ENCODE data around the gene EPS15. TPM values are rescaled to one million over a fixed set of nuclear protein-coding genes. Genes with fewer than 3 reads are reported as not detected.

Gene EPS15
- total RNA-seq, 4 donors from 2014 or later: 43.8 to 74.0 (median 59.9) TPM

- intact Hi-C loops (cut with DNase I; ENCODE audit: low total_unique reads): no loop called here
- no peak overlapping the region for H3K27ac ChIP-seq
- H3K4me3 ChIP-seq: no peak overlapping the region
- peaks cover 0 to 8% (median 5%) of the 10 kb centered on the region in 4 donors for H3K4me1 ChIP-seq
- TF ChIP-seq, protein P1, sequence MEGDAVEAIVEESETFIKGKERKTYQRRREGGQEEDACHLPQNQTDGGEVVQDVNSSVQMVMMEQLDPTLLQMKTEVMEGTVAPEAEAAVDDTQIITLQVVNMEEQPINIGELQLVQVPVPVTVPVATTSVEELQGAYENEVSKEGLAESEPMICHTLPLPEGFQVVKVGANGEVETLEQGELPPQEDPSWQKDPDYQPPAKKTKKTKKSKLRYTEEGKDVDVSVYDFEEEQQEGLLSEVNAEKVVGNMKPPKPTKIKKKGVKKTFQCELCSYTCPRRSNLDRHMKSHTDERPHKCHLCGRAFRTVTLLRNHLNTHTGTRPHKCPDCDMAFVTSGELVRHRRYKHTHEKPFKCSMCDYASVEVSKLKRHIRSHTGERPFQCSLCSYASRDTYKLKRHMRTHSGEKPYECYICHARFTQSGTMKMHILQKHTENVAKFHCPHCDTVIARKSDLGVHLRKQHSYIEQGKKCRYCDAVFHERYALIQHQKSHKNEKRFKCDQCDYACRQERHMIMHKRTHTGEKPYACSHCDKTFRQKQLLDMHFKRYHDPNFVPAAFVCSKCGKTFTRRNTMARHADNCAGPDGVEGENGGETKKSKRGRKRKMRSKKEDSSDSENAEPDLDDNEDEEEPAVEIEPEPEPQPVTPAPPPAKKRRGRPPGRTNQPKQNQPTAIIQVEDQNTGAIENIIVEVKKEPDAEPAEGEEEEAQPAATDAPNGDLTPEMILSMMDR (IDR thresholded peaks at IDR 0.05): no peak
- TF ChIP-seq POLR2A (IDR thresholded peaks at IDR 0.05) (no peak), EP300 (IDR thresholded peaks at IDR 0.05; ENCODE audit: low read depth) (no peak), POLR2AphosphoS5 (IDR thresholded peaks at IDR 0.05) (no peak)
- no peaks in the 10 kb centered on the region for H3K36me3 ChIP-seq
- no peaks in the 10 kb centered on the region for H3K9me3 ChIP-seq
- no peaks in the 10 kb centered on the region for H3K27me3 ChIP-seq
- in situ Hi-C loops (cut with MboI; ENCODE audit: low pct_ligation_motif_present in 1 of 4, low pct_unique_long_range_greater_than_20kb in 1 of 4, low sequenced_read_pairs in 3 of 4): loop anchor here in 1 of 4 donors (25.0 kb wide), 1 partner anchor 180 kb away; no protein-coding TSS in a partner anchor
- 92 to 100% methylated on average over 4 of the region's 4 CpGs for WGBS, 2 donors (ENCODE audit: low coverage in 1 of 2)
- DNase-seq: no peak
Measured at GRCh38 chr1:51542158-51542953, 23.3 kb upstream of the EPS15 start.

DNA sequence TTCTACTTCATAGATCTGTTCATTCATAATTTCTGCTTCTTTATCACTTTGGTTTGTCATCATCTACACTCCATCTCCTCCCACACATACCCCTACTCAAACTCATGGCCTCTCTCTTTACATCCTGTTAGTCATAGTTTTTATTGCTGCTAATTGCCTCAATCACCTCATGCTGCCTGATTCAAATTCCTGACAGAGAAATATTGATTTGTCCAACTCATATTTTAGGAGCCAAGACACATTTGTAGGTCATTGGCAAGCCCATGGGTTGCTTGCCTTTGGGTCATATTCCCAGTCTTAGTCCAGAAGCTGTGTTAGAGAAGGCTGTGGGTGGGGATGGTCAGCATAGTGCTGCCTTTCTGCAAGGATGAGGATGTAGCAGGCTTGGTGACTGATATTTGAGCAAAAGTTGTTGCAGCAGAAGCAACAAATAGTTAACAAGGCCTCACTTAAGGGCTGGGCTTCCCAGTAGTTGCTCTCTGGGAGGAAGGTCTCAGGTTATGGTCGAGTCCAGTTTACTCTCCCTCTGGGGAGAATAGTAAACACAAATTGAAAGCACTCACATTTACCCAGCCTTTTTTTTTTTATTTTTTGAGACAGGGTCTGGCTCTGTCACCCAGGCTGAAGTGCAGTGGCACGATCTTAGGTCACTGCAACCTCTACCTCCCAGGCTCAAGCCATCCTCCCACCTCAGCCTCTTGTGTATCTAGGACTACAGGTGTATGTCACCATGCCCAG, 22.4 kb upstream of the EPS15 start:
- H3K27me3 ChIP-seq: no peaks in the 10 kb centered on the region
- in situ Hi-C loops (cut with MboI; ENCODE audit: low pct_ligation_motif_present in 1 of 4, low pct_unique_long_range_greater_than_20kb in 1 of 4, low sequenced_read_pairs in 3 of 4): loop anchor here in 1 of 4 donors (25.0 kb wide), 1 partner anchor 179 kb away; no protein-coding TSS in a partner anchor
- no peaks in the 10 kb centered on the region for H3K36me3 ChIP-seq
- intact Hi-C loops (cut with DNase I; ENCODE audit: low total_unique reads): no loop called here
- no peak overlapping the region for H3K27ac ChIP-seq
- 62% methylated on average over 2 of the region's 2 CpGs; no CpG with 5 or more reads in 1 of the 2 donors for WGBS, 2 donors (ENCODE audit: low coverage in 1 of 2)
- no peak for DNase-seq
- H3K9me3 ChIP-seq: no peaks in the 10 kb centered on the region
- H3K4me1 ChIP-seq: peaks cover 0 to 8% (median 5%) of the 10 kb centered on the region in 4 donors
- H3K4me3 ChIP-seq: no peak overlapping the region
- TF ChIP-seq, protein P1 (IDR thresholded peaks at IDR 0.05): no peak
- TF ChIP-seq POLR2A (IDR thresholded peaks at IDR 0.05) (no peak), POLR2AphosphoS5 (IDR thresholded peaks at IDR 0.05) (no peak), EP300 (IDR thresholded peaks at IDR 0.05; ENCODE audit: low read depth) (no peak)

DNA sequence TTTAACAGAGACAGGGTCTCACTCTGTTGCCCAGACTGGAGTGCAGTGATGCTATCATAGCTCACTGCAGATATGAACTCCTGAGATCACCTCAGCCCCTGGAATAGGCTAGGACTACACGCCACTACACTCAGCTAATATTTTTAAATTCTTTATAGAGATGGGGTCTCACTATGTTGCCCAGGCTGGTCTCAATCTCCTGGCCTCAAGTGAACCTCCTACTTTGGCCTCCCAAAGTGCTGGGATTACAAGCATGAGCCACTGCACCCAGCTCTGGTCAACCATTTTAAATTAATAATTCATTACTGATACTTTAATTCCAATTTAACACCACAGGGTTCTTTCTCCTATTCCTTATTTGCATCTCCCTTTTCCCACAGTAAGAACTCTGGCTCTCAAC, 18.5 kb upstream of the EPS15 start:
- intact Hi-C loops (cut with DNase I; ENCODE audit: low total_unique reads): no loop called here
- 96 to 100% methylated on average over 1 of the region's 1 CpG for WGBS, 2 donors (ENCODE audit: low coverage in 1 of 2)
- TF ChIP-seq POLR2AphosphoS5 (IDR thresholded peaks at IDR 0.05): no peak
- no peak for TF ChIP-seq EP300 (IDR thresholded peaks at IDR 0.05; ENCODE audit: low read depth)
- DNase-seq: no peak
- Histone ChIP-seq H3K4me1 (peaks cover 0 to 16% (median 9%) of the 10 kb centered on the region in 4 donors), H3K9me3 (no peaks in the 10 kb centered on the region), H3K36me3 (no peaks in the 10 kb centered on the region), H3K27me3 (no peaks in the 10 kb centered on the region), H3K4me3 (no peak overlapping the region), H3K27ac (no peak overlapping the region)
- in situ Hi-C loops (cut with MboI; ENCODE audit: low pct_ligation_motif_present in 1 of 4, low pct_unique_long_range_greater_than_20kb in 1 of 4, low sequenced_read_pairs in 3 of 4): loop anchor here in 1 of 4 donors (25.0 kb wide), 1 partner anchor 175 kb away; no protein-coding TSS in a partner anchor

DNA sequence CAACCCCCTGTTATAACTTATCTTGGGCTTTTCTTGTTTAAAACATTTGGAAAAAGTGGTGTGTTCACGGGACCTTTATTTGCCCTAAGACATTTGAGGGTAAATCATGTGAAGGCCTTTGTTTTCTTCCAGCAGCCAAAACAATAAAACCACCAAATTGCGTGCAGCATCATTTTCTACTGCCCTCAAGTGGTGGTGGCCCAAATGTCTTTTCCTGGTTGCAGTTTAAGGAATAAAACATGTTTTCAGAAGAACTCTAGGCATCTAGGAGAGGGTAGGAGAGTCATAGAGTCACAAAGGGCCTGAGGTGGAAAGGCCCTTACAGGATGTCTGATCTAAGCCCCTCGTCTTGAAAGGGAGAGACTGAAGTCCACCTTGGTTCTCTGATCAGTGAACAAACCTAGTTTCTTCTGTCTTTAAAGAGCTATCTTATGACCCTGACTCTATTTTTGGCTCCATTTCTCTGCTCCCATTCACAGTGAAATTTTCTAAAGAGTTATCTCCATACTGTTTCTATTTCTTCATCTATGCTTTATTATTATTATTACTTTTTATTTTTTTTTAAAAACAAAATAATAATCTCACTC, 16.0 kb upstream of the EPS15 start:
- intact Hi-C loops (cut with DNase I; ENCODE audit: low total_unique reads) (no loop called here), in situ Hi-C loops (cut with MboI; ENCODE audit: low pct_ligation_motif_present in 1 of 4, low pct_unique_long_range_greater_than_20kb in 1 of 4, low sequenced_read_pairs in 3 of 4) (loop anchor here in 1 of 4 donors (25.0 kb wide), 1 partner anchor 173 kb away; no protein-coding TSS in a partner anchor)
- WGBS, 2 donors (ENCODE audit: low coverage in 1 of 2): 0 to 8% methylated on average over 1 to 3 of the region's 3 CpGs
- H3K9me3 ChIP-seq: no peaks in the 10 kb centered on the region
- no peaks in the 10 kb centered on the region for H3K27me3 ChIP-seq
- DNase-seq: peak; percentile 61
- H3K4me3 ChIP-seq: no peak overlapping the region
- H3K36me3 ChIP-seq: no peaks in the 10 kb centered on the region
- H3K27ac ChIP-seq: no peak overlapping the region
- H3K4me1 ChIP-seq: peaks cover 0 to 9% (median 4%) of the 10 kb centered on the region in 4 donors
- TF ChIP-seq POLR2AphosphoS5 (IDR thresholded peaks at IDR 0.05) (no peak), EP300 (IDR thresholded peaks at IDR 0.05; ENCODE audit: low read depth) (no peak), POLR2A (IDR thresholded peaks at IDR 0.05) (no peak)
- TF ChIP-seq, protein P1 (IDR thresholded peaks at IDR 0.05): peak; percentile 56 to 65 (median 62)

All from transverse colon (tissue), 4 donors.